Coronary artery (tissue), 2 donors: ENCODE measurements around the gene ZNF385B.

Source experiments
- DNase-seq: peaks from one replicate; pipeline ENCODE4 v3.0.0-alpha.2; 2017; ENCODE audit warnings: low spot score
- H3K27ac ChIP-seq, 2 donors: fragments of 200-600 bp; sonication (generic); one replicate each; pipeline ENCODE4 v1.5.1; 2016 to 2019
- H3K4me3 ChIP-seq: fragments of 200-600 bp; sonication (generic); 2 replicates; pipeline ENCODE4 v1.5.1; 2016; ENCODE audit warnings: mild to moderate bottlenecking, moderate library complexity
- CTCF ChIP-seq: fragments of 200-600 bp; sonication (generic); IDR thresholded peaks from one replicate; pipeline ENCODE4 v1.5.1; 2019; ENCODE audit warnings: antibody characterized with exemption

ZNF385B gene

GRCh38 chr2:179580378-179581146 is 280.9 kb downstream of the ZNF385B start:
- Histone ChIP-seq H3K4me3 (no peak overlapping the region), H3K27ac (no peak overlapping the region)
- DNase-seq, result no peak
- no peak for TF ChIP-seq CTCF

- Histone ChIP-seq H3K4me3 (no peak overlapping the region), H3K27ac (no peak overlapping the region)
- DNase-seq, result no peak
- TF ChIP-seq CTCF, result no peak
These were observed 281.6 kb downstream of the ZNF385B start for GRCh38 chr2:179579800-179580199.

GRCh38 chr2:179578171-179578916 is 283.1 kb downstream of the ZNF385B start:
- no peak for TF ChIP-seq CTCF
- Histone ChIP-seq H3K4me3 (no peak overlapping the region), H3K27ac (no peak overlapping the region)
- DNase-seq, result no peak

- no peak for TF ChIP-seq CTCF
- Histone ChIP-seq H3K4me3 (no peak overlapping the region), H3K27ac (no peak overlapping the region)
- no peak for DNase-seq
These were observed 287.3 kb downstream of the ZNF385B start for GRCh38 chr2:179574061-179574519.

- TF ChIP-seq CTCF, result no peak
These were observed 288.9 kb downstream of the ZNF385B start for GRCh38 chr2:179572544-179572943.

GRCh38 chr2:179571721-179572120 is 289.7 kb downstream of the ZNF385B start:
- TF ChIP-seq CTCF, result no peak
- no peak for DNase-seq
- no peak overlapping the region for H3K4me3 ChIP-seq
- no peak overlapping the region for H3K27ac ChIP-seq

More at GRCh38 chr2:179572544-179572943, 288.9 kb downstream of the ZNF385B start:
- DNase-seq, result no peak
- Histone ChIP-seq H3K27ac (no peak overlapping the region), H3K4me3 (no peak overlapping the region)

GRCh38 chr2:179571252-179571651 is 290.2 kb downstream of the ZNF385B start:
- no peak for TF ChIP-seq CTCF
- Histone ChIP-seq H3K27ac (no peak overlapping the region), H3K4me3 (no peak overlapping the region)
- no peak for DNase-seq
